ENCODE results near the gene ZNF148.

The ZNF148 gene

DNA sequence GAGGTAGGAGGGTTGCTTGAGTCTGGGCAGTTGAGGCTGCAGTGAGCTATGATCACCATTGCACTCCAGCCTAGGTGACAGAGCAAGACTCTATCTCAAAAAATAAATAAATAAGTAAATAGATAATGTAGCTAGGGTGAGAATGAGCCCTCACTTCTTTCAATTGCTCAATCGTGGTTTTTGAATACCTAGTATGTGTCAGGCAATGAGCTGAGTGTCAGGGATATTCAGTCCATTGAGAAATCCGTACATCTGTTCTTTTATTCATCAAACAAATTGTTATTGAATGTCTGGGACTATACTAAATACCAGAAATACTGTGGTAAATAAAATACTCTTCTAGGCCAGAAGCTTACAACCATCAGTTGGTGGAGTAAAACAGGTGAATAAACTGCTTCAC lies 6.2 kb upstream of the ZNF148 start:
- Histone ChIP-seq H4K20me1 (ENCODE audit: insufficient read depth) (no peaks in the 10 kb centered on the region), H3K27ac (no peak overlapping the region)

DNA sequence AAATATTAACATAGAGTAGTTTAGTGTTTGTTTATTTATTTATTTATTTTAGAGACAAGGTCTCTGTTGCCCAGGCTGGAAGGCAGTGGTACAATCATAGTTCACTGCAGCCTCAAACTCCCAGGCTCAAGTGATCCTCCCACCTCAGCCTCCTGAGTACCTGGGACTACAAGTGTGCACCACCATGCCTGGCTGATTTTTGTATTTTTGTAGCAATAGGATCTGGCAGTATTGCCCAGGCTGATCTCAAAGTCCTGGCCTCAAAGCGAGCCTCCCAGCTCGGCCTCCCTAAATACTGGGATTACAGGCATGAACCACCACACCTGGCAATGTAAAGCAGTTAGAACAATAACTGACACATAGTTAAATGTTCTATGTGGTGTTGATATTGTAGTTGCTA lies 4.4 kb upstream of the ZNF148 start:
- H3K79me2 ChIP-seq (ENCODE audit: insufficient read depth, low read depth) = peaks cover 10% of the 10 kb centered on the region

More for the DNA sequence above, 6.2 kb upstream of the ZNF148 start:
- Histone ChIP-seq H3K36me3 (ENCODE audit: insufficient read depth) (no peaks in the 10 kb centered on the region), H3K4me2 (no peak overlapping the region), H2AFZ (ENCODE audit: low read depth) (no peak overlapping the region), H3K4me1 (ENCODE audit: low read depth, poor library complexity, severe bottlenecking) (no peaks in the 10 kb centered on the region), H3K9ac (no peak overlapping the region), H3K4me3 (IDR thresholded peaks at IDR 0.05; ENCODE audit: insufficient read depth, low read depth, low read length) (no peak overlapping the region), H3K79me2 (ENCODE audit: insufficient read depth, low read depth) (0 out of 2 replicates have a peak, but pooled peaks cover under 1% of the 10 kb centered on the region), H3K27me3 (ENCODE audit: insufficient read depth, low read depth) (no peaks in the 10 kb centered on the region)
- TF ChIP-seq, protein P1, sequence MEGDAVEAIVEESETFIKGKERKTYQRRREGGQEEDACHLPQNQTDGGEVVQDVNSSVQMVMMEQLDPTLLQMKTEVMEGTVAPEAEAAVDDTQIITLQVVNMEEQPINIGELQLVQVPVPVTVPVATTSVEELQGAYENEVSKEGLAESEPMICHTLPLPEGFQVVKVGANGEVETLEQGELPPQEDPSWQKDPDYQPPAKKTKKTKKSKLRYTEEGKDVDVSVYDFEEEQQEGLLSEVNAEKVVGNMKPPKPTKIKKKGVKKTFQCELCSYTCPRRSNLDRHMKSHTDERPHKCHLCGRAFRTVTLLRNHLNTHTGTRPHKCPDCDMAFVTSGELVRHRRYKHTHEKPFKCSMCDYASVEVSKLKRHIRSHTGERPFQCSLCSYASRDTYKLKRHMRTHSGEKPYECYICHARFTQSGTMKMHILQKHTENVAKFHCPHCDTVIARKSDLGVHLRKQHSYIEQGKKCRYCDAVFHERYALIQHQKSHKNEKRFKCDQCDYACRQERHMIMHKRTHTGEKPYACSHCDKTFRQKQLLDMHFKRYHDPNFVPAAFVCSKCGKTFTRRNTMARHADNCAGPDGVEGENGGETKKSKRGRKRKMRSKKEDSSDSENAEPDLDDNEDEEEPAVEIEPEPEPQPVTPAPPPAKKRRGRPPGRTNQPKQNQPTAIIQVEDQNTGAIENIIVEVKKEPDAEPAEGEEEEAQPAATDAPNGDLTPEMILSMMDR (conservative IDR thresholded peaks at IDR 0.05; ENCODE audit: low read depth, low read length) = no peak

DNA sequence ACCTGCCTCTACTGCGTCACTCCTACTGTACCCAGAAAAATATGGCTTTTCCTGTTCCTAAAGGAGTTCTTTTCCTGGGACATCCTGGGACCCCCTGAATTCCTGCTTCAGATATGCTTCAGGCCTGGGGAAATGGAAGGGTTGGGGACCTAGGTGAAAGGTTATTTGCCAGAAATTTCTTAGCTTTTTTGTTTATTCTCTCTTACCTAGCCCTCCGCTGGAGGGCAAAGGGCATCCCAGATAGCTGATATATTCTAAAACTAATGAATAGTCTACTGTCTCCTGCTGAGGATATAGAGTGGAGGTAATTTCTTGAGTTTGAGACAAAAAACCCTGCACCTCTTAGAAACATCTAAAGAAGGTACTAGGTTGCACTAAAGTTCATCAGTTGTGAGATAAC lies 3.6 kb upstream of the ZNF148 start:
- no peaks in the 10 kb centered on the region for H4K20me1 ChIP-seq (ENCODE audit: insufficient read depth)
- peaks cover 6% of the 10 kb centered on the region for H3K4me1 ChIP-seq (ENCODE audit: low read depth, poor library complexity, severe bottlenecking)
- H3K27me3 ChIP-seq (ENCODE audit: insufficient read depth, low read depth) = no peaks in the 10 kb centered on the region
- H3K4me2 ChIP-seq = no peak overlapping the region
- H3K27ac ChIP-seq = no peak overlapping the region
- no peak overlapping the region for H3K4me3 ChIP-seq (IDR thresholded peaks at IDR 0.05; ENCODE audit: insufficient read depth, low read depth, low read length)
- TF ChIP-seq, protein P1 (conservative IDR thresholded peaks at IDR 0.05; ENCODE audit: low read depth, low read length) = no peak
- H2AFZ ChIP-seq (ENCODE audit: low read depth) = no peak overlapping the region
- H3K36me3 ChIP-seq (ENCODE audit: insufficient read depth) = no peaks in the 10 kb centered on the region
- H3K9ac ChIP-seq = no peak overlapping the region
- H3K79me2 ChIP-seq (ENCODE audit: insufficient read depth, low read depth) = peaks cover 17% of the 10 kb centered on the region

More for the DNA sequence above, 4.4 kb upstream of the ZNF148 start:
- Histone ChIP-seq H4K20me1 (ENCODE audit: insufficient read depth) (no peaks in the 10 kb centered on the region), H3K27me3 (ENCODE audit: insufficient read depth, low read depth) (no peaks in the 10 kb centered on the region), H3K9ac (no peak overlapping the region), H2AFZ (ENCODE audit: low read depth) (no peak overlapping the region), H3K4me1 (ENCODE audit: low read depth, poor library complexity, severe bottlenecking) (no peaks in the 10 kb centered on the region), H3K27ac (no peak overlapping the region), H3K36me3 (ENCODE audit: insufficient read depth) (no peaks in the 10 kb centered on the region), H3K4me3 (IDR thresholded peaks at IDR 0.05; ENCODE audit: insufficient read depth, low read depth, low read length) (no peak overlapping the region), H3K4me2 (no peak overlapping the region)
- TF ChIP-seq, protein P1 (conservative IDR thresholded peaks at IDR 0.05; ENCODE audit: low read depth, low read length) = no peak

DNA sequence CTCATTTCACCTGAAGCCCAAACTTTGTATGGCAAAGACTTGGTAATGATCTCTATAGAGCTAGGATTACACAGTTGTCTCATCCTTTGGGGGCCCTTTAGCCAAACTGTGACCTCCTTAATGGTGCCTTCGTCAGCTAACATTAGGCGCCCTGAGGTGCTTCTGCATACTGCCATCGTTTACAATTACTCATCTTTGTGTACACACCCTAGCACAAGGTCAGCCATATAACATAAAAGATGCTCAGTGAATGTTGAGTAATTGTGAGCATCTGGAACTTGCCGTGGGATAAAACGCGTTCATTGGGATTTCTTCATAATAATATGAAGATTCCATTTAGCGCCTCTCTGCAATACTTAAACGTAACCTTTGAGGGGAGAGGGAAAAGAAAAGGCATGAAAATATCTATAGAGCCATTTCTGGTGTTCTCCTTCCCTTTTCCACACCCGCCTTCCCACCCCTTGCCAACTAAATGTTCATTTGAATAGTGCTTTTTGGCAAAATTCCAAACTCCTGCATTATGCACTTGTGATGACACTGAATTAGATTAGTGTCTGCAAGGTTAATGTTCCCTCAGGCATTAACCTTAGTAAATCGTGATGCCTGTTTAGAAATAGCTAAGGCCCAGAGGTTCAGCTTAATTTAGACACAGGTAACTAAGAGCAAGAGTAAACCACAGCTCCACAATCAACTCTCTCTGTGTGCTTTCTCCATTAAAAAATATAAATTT lies 990 bp upstream of the ZNF148 start:
- Histone ChIP-seq H3K4me1 (ENCODE audit: low read depth, poor library complexity, severe bottlenecking) (peaks cover 11% of the 10 kb centered on the region), H4K20me1 (ENCODE audit: insufficient read depth) (no peaks in the 10 kb centered on the region), H3K36me3 (ENCODE audit: insufficient read depth) (no peaks in the 10 kb centered on the region), H2AFZ (ENCODE audit: low read depth) (peak overlapping the region; percentile 88), H3K27me3 (ENCODE audit: insufficient read depth, low read depth) (no peaks in the 10 kb centered on the region), H3K9ac (peak overlapping the region; percentile 88; the same call in 1 of the 2 replicates), H3K79me2 (ENCODE audit: insufficient read depth, low read depth) (peaks cover 43% of the 10 kb centered on the region), H3K27ac (peak overlapping the region; percentile 54; the same call in 1 of the 2 replicates), H3K4me2 (peak overlapping the region; percentile 78), H3K4me3 (IDR thresholded peaks at IDR 0.05; ENCODE audit: insufficient read depth, low read depth, low read length) (peak overlapping the region; percentile 85)
- TF ChIP-seq, protein P1 (conservative IDR thresholded peaks at IDR 0.05; ENCODE audit: low read depth, low read length) = no peak

Measured in KMS-11 (cell line).